ENCODE measurements around the gene TIMMDC1. TPM values are rescaled to one million over a fixed set of nuclear protein-coding genes. Genes with fewer than 3 reads are reported as not detected.

The TIMMDC1 gene
- total RNA-seq (2014; rRNA removed; shearing (Covaris generic)), result 273 and 289 TPM in 2 replicates
- polyA plus RNA-seq (2015; cell fraction: cytosol; rRNA removed), result 136 and 154 TPM in 2 replicates
- polyA plus RNA-seq (2015; cell fraction: nucleus; rRNA removed), result 245 and 330 TPM in 2 replicates

GRCh38 chr3:119498186-119499011, at the start of gene TIMMDC1:
Gene TIMMDC1, plus strand, starts transcription at chr3:119498547. Its CDS starts 187 bp downstream, at chr3:119498734.
- peak; percentile 97 for DNase-seq (ENCODE audit: low read depth, low spot score)
- in situ Hi-C loops (cut with HindIII; ENCODE audit: low pct_unique_long_range_greater_than_20kb, low sequenced_read_pairs), result no loop called here

GRCh38 chr3:119453822-119454221, 44.5 kb upstream of the TIMMDC1 start:
- DNase-seq (ENCODE audit: low read depth, low spot score), result no peak
- in situ Hi-C loops (cut with HindIII; ENCODE audit: low pct_unique_long_range_greater_than_20kb, low sequenced_read_pairs), result no loop called here

- in situ Hi-C loops (cut with HindIII; ENCODE audit: low pct_unique_long_range_greater_than_20kb, low sequenced_read_pairs), result no loop called here
Observed at GRCh38 chr3:119456469-119456868, 41.9 kb upstream of the TIMMDC1 start.

DNA sequence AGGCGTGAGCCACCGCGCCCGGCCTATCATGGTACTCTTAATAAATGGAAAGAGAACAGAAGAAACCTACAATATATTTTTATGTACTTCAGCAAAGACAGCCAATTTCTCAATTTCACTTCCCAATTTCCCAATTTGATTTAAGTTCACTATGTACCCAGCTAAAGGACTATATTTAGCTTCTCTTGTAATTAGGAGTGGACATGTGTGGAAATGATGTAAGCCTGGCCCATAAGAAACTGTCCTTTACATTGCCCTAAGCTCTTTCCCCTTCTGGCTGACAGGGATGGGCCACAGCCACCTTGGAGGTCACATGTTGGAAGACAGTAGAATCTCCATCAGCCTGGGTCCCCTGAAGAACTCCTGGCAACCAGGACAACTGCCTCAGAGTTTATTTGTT, 41.1 kb upstream of the TIMMDC1 start:
- in situ Hi-C loops (cut with HindIII; ENCODE audit: low pct_unique_long_range_greater_than_20kb, low sequenced_read_pairs), result no loop called here
- no peak for DNase-seq (ENCODE audit: low read depth, low spot score)

More at GRCh38 chr3:119456469-119456868, 41.9 kb upstream of the TIMMDC1 start:
- no peak for DNase-seq (ENCODE audit: low read depth, low spot score)

- in situ Hi-C loops (cut with HindIII; ENCODE audit: low pct_unique_long_range_greater_than_20kb, low sequenced_read_pairs), result no loop called here
- DNase-seq (ENCODE audit: low read depth, low spot score), result peak; percentile 98
Observed at GRCh38 chr3:119463171-119464169, 34.9 kb upstream of the TIMMDC1 start, which contains the start of gene TMEM39A. Gene TMEM39A, minus strand, starts transcription at chr3:119463615. Its CDS starts 1,541 bp downstream, at chr3:119462074.

DNA sequence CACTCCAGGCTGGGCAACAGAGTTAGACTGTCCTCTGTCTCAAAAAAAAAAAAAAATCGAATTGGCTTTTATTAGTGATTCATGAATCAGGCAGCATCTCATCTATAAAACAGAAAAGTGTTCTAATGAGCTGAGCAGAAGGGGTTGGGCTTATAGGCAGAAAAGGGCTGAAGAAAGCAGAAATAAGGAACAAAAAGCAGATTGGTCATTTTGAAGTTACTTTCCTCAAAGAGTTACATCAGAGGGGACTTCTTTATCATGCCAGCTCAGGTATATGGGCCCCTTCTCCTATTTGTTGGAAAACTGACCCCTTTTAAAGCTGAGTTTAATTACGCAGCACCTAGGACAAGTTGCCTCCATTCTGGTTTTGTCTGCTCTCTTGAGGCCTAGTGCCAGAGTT, 30.3 kb upstream of the TIMMDC1 start:
- peak; percentile 9 for DNase-seq (ENCODE audit: low read depth, low spot score)
- in situ Hi-C loops (cut with HindIII; ENCODE audit: low pct_unique_long_range_greater_than_20kb, low sequenced_read_pairs), result no loop called here

DNA sequence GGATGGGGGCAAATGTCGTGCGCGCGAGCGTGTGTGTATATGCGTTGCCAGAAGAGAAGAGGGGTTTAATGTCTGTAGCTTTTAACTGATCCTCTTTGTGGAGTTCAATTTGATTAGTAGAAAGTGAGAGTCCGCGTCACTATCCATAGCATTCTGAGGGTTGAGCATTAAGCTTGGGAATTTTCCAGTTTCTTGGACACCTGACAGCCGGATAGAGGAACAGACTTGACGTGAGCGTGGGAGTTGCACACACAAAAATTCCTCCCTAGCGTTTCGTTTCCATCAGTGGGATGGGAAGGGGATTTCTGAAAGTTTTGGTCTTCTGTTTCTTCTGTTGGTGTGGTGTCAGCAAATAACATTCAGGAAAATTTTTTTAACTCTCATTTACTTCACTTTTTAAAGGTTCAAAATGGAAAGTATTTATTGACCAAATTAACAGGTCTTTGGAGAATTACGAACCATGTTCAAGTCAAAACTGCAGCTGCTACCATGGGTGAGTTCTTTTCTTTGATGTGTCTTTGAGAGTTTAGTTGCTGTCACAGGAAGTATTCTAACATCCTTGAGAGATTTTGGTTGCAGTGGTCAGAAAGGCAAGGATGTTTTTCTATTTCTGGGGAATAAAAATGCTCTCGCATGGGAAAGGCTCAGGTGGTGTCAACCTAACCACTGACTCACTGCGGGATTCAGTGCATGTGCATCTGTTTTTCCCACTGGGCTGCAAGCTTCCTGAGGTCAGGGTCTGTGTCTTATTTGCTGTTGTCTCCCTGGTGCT, 28.7 kb upstream of the TIMMDC1 start:
- peak; percentile 20 for DNase-seq (ENCODE audit: low read depth, low spot score)
- in situ Hi-C loops (cut with HindIII; ENCODE audit: low pct_unique_long_range_greater_than_20kb, low sequenced_read_pairs), result no loop called here

DNA sequence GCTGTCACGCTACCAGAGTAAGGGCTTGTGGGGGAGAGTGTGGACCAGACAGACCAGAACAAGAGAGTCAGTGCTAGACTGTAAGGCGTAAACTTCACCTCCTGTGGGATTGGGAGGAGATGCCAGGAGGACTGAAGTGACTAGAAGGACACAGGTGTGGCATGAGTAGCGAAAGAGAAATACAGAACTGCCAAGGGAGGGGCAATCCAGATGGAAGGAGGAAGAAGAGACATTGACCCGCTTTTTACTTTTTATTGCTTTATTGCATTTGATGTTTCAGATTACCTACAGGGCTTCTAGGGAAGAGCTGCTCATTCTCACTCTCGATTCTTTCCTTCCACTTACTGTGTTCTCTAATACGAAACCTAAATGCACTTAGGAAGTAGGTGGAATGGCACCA, 27.5 kb upstream of the TIMMDC1 start:
- DNase-seq (ENCODE audit: low read depth, low spot score), result no peak
- in situ Hi-C loops (cut with HindIII; ENCODE audit: low pct_unique_long_range_greater_than_20kb, low sequenced_read_pairs), result no loop called here

- DNase-seq (ENCODE audit: low read depth, low spot score), result no peak
- in situ Hi-C loops (cut with HindIII; ENCODE audit: low pct_unique_long_range_greater_than_20kb, low sequenced_read_pairs), result no loop called here
Observed at GRCh38 chr3:119481079-119481478, 17.3 kb upstream of the TIMMDC1 start.

DNA sequence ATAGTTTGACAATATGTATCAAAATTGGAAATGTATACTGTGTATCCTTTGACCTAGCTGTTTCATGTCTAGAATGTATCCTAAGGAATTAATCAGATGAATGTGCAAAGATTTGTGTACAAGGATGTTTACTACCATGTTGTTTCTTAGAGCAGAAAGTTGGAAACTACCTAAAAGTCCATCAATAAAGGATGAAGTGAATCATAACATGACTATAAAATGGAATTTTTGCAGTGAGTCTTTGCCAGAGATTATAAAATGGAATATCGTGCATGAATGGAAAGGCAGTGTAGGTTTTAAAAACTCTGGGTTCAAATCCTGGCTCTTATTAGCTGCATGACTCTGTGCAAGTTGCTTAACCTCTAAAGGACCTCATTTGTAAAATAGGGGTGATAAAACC, 15.2 kb upstream of the TIMMDC1 start:
- DNase-seq (ENCODE audit: low read depth, low spot score), result no peak
- in situ Hi-C loops (cut with HindIII; ENCODE audit: low pct_unique_long_range_greater_than_20kb, low sequenced_read_pairs), result no loop called here

GRCh38 chr3:119485563-119485962, 12.8 kb upstream of the TIMMDC1 start:
- in situ Hi-C loops (cut with HindIII; ENCODE audit: low pct_unique_long_range_greater_than_20kb, low sequenced_read_pairs), result no loop called here
- no peak for DNase-seq (ENCODE audit: low read depth, low spot score)

DNA sequence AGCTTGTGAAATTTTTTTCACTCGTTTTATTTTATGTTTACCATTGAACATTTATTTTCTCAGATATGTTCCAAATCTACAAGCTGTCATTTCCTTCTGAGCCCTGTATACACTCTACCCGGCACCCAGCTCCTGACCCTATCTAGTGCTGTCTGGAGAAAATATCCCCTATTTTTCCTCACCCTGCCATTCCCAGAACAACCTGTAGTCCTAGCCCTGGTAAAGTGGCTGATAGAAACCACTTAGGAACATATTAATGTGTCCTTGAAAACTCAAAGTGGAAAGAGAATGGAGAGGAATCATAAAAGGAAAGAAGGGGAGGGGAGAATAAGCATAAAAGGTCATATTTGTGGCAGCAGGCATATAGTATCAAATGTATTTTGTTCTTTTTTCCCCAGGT, 8.2 kb upstream of the TIMMDC1 start:
- in situ Hi-C loops (cut with HindIII; ENCODE audit: low pct_unique_long_range_greater_than_20kb, low sequenced_read_pairs), result no loop called here

DNA sequence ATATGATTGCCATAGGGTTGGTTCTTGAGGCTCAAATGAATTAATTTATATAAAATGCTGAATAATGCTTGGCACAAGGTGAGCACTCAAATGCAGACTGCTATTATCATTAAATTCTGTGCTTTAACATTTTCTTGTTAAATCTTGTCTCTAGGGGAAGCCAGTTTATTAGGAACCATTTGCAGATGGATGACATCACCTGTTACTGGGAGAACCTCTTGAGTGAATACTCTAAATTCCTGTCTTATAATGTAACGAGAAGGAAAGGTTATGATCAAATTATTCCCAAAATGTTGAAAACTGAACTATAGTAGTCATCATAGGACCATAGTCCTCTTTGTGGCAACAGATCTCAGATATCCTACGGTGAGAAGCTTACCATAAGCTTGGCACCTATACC, 6.2 kb upstream of the TIMMDC1 start:
- in situ Hi-C loops (cut with HindIII; ENCODE audit: low pct_unique_long_range_greater_than_20kb, low sequenced_read_pairs), result no loop called here
- DNase-seq (ENCODE audit: low read depth, low spot score), result peak; percentile 27

More for the DNA sequence above, 8.2 kb upstream of the TIMMDC1 start:
- DNase-seq (ENCODE audit: low read depth, low spot score), result peak; percentile 14

GRCh38 chr3:119492810-119493209, 5.5 kb upstream of the TIMMDC1 start:
- in situ Hi-C loops (cut with HindIII; ENCODE audit: low pct_unique_long_range_greater_than_20kb, low sequenced_read_pairs), result no loop called here
- DNase-seq (ENCODE audit: low read depth, low spot score), result no peak

DNA sequence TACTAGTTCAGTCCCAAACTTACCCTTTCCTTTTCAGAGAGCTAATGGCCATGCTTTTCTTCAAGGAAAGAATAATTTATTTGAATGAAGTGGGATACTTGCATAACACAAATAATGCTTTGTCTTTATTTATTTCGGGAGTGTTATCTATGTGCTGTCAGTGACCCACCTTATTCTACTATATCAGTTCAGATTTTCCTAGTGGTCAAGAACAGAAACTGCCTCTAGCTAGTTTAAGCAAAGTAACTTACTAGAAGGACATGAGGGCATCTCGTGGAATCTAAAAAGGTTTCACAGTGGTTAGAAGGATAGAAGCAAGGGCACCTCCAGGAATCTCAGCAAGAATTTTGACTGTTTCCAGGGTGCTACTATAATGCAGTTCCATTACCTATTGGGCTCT, 3.8 kb upstream of the TIMMDC1 start:
- peak; percentile 32 for DNase-seq (ENCODE audit: low read depth, low spot score)
- in situ Hi-C loops (cut with HindIII; ENCODE audit: low pct_unique_long_range_greater_than_20kb, low sequenced_read_pairs), result no loop called here

GRCh38 chr3:119497820-119498185, 544 bp upstream of the TIMMDC1 start:
- DNase-seq (ENCODE audit: low read depth, low spot score), result peak; percentile 19
- in situ Hi-C loops (cut with HindIII; ENCODE audit: low pct_unique_long_range_greater_than_20kb, low sequenced_read_pairs), result no loop called here

- DNase-seq (ENCODE audit: low read depth, low spot score), result no peak
- in situ Hi-C loops (cut with HindIII; ENCODE audit: low pct_unique_long_range_greater_than_20kb, low sequenced_read_pairs), result no loop called here
Observed at GRCh38 chr3:119500265-119500664, 1.9 kb downstream of the TIMMDC1 start.

Measured in SK-MEL-5 (cell line).